GM10266 (cell line): ENCODE results near the gene HEBP1.
"Not testable (repeated sequence)": the region's sequence is repeated elsewhere in the genome, so short reads cannot be mapped to it uniquely, and the experiment has no call there.

Experiments
- DNase-seq: peaks from one replicate; pipeline ENCODE4 v3.0.0; 2012; ENCODE audit errors: extremely low spot score
- TF ChIP-seq, protein P1 (sequence below): IDR thresholded peaks from 2 replicates; pipeline ENCODE4 v1.5.1; 2012; ENCODE audit warnings: mild to moderate bottlenecking, low read depth; ENCODE audit not compliant: control insufficient read depth, insufficient read depth; ENCODE audit errors: missing control alignments

The HEBP1 gene

DNA sequence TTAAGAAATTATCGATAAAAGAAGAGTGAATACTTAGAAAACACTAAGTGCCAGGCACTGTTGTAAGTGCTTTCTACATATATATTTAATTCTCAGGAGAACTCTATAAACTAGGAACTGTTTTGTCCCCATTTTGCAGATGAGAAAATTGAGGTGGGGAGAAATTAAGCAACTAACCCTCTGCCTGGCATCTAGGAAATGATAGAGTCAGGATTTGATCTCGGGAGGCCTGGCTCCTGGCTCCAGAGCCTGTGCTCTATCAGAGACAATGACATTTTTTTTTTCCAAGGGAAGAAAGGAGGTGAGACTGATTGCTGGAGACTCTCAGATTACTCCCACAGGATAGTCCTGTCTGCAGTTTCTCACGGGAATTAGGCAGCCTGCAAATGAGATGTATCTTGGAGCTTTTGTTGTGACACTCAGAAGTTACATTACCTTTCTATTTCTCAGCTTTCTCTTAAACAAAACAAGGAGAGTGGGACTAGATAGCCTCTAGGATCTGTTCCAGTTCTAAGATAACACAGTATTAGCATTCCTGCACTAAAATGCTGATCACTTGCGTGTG, 42.7 kb upstream of the HEBP1 start:
- TF ChIP-seq, protein P1, sequence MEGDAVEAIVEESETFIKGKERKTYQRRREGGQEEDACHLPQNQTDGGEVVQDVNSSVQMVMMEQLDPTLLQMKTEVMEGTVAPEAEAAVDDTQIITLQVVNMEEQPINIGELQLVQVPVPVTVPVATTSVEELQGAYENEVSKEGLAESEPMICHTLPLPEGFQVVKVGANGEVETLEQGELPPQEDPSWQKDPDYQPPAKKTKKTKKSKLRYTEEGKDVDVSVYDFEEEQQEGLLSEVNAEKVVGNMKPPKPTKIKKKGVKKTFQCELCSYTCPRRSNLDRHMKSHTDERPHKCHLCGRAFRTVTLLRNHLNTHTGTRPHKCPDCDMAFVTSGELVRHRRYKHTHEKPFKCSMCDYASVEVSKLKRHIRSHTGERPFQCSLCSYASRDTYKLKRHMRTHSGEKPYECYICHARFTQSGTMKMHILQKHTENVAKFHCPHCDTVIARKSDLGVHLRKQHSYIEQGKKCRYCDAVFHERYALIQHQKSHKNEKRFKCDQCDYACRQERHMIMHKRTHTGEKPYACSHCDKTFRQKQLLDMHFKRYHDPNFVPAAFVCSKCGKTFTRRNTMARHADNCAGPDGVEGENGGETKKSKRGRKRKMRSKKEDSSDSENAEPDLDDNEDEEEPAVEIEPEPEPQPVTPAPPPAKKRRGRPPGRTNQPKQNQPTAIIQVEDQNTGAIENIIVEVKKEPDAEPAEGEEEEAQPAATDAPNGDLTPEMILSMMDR = no peak
- no peak for DNase-seq

DNA sequence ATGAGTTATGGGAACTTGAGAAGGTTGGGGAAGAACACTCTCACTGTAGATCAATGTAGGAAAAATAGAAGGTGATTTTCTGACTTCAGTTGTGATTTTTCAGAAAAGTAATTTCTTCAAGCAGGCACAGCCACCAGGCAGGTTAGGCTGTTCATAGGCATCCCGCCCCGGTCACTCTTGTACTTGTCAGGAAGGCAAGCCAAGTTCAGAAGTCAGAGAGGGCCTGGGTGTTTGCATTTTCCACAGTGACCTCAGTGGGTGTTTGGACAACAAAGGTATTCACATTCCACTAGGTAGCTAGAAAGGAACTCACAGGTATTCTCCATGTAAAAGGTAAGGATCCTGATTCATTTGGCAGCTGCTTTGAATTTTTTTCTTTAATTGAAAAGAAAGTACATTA, 41.2 kb upstream of the HEBP1 start:
- TF ChIP-seq, protein P1 = no peak
- DNase-seq = no peak

DNA sequence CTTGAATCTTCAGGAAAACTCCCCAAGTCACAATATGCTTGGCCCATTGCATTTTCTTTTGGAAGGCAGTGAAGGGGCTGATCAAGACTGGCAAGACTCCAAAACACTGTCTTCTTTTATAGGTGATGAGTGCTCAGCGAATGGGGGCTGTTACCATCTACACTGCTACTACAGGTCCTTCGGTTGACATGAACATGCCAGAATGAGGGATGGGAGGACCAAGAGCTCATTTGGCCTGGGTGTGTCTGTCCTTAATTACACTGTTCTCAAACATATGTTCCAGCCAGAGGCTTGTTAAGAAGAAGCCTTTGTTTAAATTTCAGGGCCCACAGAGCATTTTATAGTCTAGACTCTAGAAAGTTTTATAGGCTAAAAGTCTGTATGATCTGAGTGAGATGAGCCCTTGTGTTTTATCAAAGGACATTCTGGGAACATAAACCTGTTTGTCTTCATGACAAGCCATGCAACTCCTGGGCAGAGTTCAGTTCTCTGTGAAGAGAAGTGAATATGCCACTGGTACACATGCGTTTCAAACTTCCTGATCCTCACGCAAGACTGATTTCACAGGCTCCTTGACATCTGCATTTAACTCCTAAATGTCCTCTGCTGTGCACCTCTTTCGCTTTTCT, 39.4 kb upstream of the HEBP1 start:
- no peak for DNase-seq
- TF ChIP-seq, protein P1 = no peak

DNA sequence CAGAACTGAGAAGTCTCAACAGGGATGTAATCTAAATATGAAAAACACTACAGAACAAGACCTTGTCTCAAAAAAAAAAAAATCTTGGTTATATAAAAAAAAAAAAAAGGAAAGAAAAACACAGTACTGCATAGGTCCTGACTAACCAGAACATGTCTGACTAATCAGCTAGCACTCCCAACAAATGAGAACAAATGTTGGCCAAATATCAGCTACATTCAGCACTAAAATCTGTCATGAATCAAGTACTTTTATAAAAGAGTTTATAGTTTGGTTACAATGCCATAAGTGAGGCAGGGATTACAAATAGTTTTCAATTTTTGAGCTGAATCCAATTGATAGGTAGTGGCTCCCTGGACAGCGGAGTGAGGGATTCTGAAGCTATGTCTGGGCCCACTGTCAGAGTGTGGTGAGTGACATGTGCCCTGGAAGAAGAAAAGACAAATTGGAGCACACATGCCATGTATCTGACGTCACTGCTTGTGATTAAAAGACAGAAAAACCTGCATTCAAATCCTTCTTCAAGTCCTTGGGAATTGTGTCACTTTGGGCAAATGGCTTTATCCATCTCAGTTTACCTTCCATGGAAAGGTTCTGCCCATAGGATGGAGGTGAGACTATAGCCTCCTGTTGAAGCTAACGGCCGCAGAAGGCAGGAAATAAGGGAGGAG, 38.6 kb upstream of the HEBP1 start:
- TF ChIP-seq, protein P1 = no peak
- no peak for DNase-seq

DNA sequence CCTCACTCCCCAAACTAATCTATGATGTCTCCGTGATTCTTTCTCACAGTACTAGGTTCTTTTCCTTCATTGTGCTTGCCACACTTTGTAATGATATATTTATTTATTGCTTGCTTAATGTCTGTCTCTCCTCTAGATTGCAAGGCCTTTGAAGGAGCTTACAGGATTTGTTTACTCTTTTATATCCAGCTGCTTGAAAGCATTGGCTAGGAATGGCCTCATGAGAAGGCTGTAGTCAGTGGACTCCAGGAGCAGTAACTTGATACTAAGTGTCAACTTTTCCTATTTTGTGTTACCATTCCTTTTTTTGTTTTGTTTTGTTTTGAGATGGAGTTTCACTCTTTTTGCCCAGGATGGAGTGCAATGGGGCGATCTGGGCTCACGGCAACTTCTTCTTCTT, 36.8 kb upstream of the HEBP1 start:
- DNase-seq = no peak
- TF ChIP-seq, protein P1 = no peak

DNA sequence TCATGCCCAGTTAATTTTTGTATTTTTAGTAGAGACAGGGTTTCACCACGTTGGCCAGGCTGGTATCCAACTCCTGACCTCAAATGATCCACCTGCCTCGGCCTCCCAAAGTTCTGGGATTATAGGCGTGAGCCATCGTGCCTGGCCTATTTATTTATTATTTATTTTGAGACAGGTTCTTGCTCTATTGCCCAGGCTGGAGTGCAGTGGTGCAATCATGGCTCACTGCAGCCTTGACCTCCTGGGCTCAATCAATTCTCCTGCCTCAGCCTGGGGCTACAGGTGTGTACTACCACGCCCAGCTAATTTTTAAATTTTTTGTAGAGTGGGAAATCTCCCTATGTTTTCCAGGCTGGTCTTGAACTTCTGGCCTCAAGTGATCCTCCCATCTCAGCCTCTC, 35.3 kb upstream of the HEBP1 start:
- DNase-seq = not testable (repeated sequence)

DNA sequence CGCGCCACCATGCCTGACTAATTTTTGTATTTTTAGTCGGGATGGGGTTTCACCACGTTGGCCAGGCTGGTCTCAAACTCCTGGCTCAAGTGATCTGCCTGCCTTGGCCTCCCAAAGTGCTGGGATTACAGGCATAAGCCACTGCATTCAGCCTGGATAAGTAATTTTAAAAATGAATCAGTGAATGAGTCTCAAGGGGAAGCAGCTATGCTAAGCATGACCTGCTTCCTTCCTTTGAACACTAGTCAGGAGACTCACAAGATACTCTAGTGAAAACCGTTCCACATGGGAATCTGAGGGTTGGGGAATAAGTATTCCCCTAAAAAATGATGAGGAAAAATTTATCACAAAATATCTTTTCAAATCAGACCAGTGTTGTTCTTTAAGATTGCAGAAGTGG, 33.4 kb upstream of the HEBP1 start:
- DNase-seq = no peak
- TF ChIP-seq, protein P1 = no peak
